HepG2 (cell line): ENCODE measurements around the gene UBE2D4. TPM values are rescaled to one million over a fixed set of nuclear protein-coding genes. Genes with fewer than 3 reads are reported as not detected.

Experiments
- ATAC-seq: fragments of 200-7000 bp; cut with Tn5 transposase; 3 replicates; pipeline ENCODE4 v1.9.1; 2020; ENCODE audit warnings: mild to moderate bottlenecking, moderate library complexity
- Bru-seq: library from RNA; stranded (reverse); fragments of 400-500 nt; gene quantifications from one replicate; lab custom pipeline; 2021; lab: Mats Ljungman, UMichigan
- BruChase-seq, 2 experiments: library from RNA; stranded (reverse); fragments of 400-500 nt; gene quantifications; one replicate each; lab custom pipeline; 2021; lab: Mats Ljungman, UMichigan
- BruUV-seq: library from RNA; stranded (reverse); fragments of 400-500 nt; replicated peaks from 2 replicates; lab custom pipeline; 2021; lab: Mats Ljungman, UMichigan
- CTCF ChIA-PET: fragments of 300-600 bp; formaldehyde crosslinking; extraction: SDS; loops from one replicate; lab custom pipeline; 2021; ENCODE audit warnings: low total read pairs, inconsistent platforms, low intra/inter-chr PET ratio; lab: Yijun Ruan, JAX
- POLR2A ChIA-PET: fragments of 350-600 bp; sonication (Branson Sonifier 250); formaldehyde crosslinking; loops from one replicate; lab custom pipeline; 2020; ENCODE audit warnings: antibody characterized with exemption, inconsistent platforms; lab: Yijun Ruan, JAX
- DNase-seq: peaks from one replicate; pipeline ENCODE4 v3.0.0-alpha.2; 2015; ENCODE audit warnings: low spot score
- FAIRE-seq: peaks from 3 replicates; lab custom pipeline; 2011; peaks lifted over from hg19 to GRCh38; lab: Jason Lieb, UNC
- H2AFZ ChIP-seq: one replicate; pipeline ENCODE4 v1.6.1; 2011; ENCODE audit warnings: low read length, inconsistent platforms
- H3K27ac ChIP-seq: fragments of 300-600 bp; 3 replicates; pipeline ENCODE4 v1.8.0; 2011; ENCODE audit warnings: mixed run types, mild to moderate bottlenecking, mixed read lengths, low read length, inconsistent platforms; ENCODE audit not compliant: insufficient read depth; ENCODE audit errors: extremely low read length
- H3K27me3 ChIP-seq, 2 experiments: fragments of 200-600 bp in 1 of 2; 2 replicates in 1 of 2; 3 replicates in 1 of 2; pipeline versions ENCODE4 v1.6.0 to v1.8.0; 2011; ENCODE audit warnings: low read length in 2 of 2, mild to moderate bottlenecking in 2 of 2, moderate library complexity in 2 of 2, inconsistent platforms in 1 of 2; ENCODE audit not compliant: insufficient read depth in 2 of 2, control insufficient read depth in 1 of 2
- H3K36me3 ChIP-seq, 2 experiments: fragments of 200-600 bp in 1 of 2; replicated peaks in 1 of 2; 2 replicates in 1 of 2; 3 replicates in 1 of 2; pipeline versions ENCODE4 v1.5.1 to v1.8.0; 2011; ENCODE audit warnings: low read length in 2 of 2, inconsistent platforms in 1 of 2; ENCODE audit not compliant: insufficient read depth in 2 of 2, control insufficient read depth in 1 of 2
- H3K4me1 ChIP-seq: 2 replicates; pipeline ENCODE4 v1.5.1; 2012; ENCODE audit warnings: low read length, inconsistent platforms; ENCODE audit not compliant: insufficient read depth
- H3K4me2 ChIP-seq: 2 replicates; pipeline ENCODE4 v1.6.0; 2011; ENCODE audit warnings: low read depth, low read length, inconsistent platforms
- H3K4me3 ChIP-seq, 3 experiments: fragments of 200-600 bp in 1 of 3; sonication (generic), shearing (Covaris generic) in 1 of 3; replicated peaks in 1 of 3; 2 replicates each; pipeline ENCODE4 v1.5.1; 2011 to 2016; ENCODE audit warnings: low read length in 3 of 3, inconsistent platforms in 2 of 3, low read depth in 2 of 3, mild to moderate bottlenecking in 2 of 3, control low read depth in 1 of 3, mixed read lengths in 1 of 3; ENCODE audit not compliant: insufficient read depth in 1 of 3
- H3K79me2 ChIP-seq: one replicate; pipeline ENCODE4 v1.6.1; 2011; ENCODE audit warnings: low read length, inconsistent platforms; ENCODE audit not compliant: insufficient read depth
- H3K9ac ChIP-seq: 2 replicates; pipeline ENCODE4 v1.6.0; 2011; ENCODE audit warnings: mild to moderate bottlenecking, low read depth, low read length, inconsistent platforms; ENCODE audit not compliant: insufficient read depth
- H3K9me3 ChIP-seq: 2 replicates; pipeline ENCODE4 v1.5.1; 2012; ENCODE audit warnings: mild to moderate bottlenecking, low read length
- H4K20me1 ChIP-seq: 2 replicates; pipeline ENCODE4 v1.6.0; 2011; ENCODE audit warnings: inconsistent platforms, mild to moderate bottlenecking, low read length, moderate library complexity; ENCODE audit not compliant: insufficient read depth
- ATF7 ChIP-seq, 2 experiments: fragments of 450-650 bp in 1 of 2; sonication (generic) in 1 of 2; formaldehyde crosslinking in 1 of 2; IDR thresholded peaks; 2 replicates each; pipeline versions ENCODE4 v1.4.0 to v1.6.1; 2016 to 2020; ENCODE audit warnings: antibody characterized with exemption in 1 of 2, mild to moderate bottlenecking in 1 of 2, missing genetic modification reagents in 1 of 2
- HMG20B ChIP-seq: conservative IDR thresholded peaks from 2 replicates; pipeline ENCODE4 v1.6.1; 2016; ENCODE audit warnings: missing genetic modification reagents, missing compliant biosample characterization
- MED1 ChIP-seq: sonication (generic); formaldehyde crosslinking; IDR thresholded peaks from 2 replicates; pipeline ENCODE4 v1.4.0; 2020; ENCODE audit warnings: missing genetic modification reagents
- NBN ChIP-seq: fragments of 450-650 bp; conservative IDR thresholded peaks from 2 replicates; pipeline ENCODE4 v1.6.1; 2017
- RARG ChIP-seq: sonication (generic); formaldehyde crosslinking; IDR thresholded peaks from 2 replicates; pipeline ENCODE4 v1.4.0; 2020; ENCODE audit warnings: low read depth, mild to moderate bottlenecking, missing genetic modification reagents
- SP5 ChIP-seq: IDR thresholded peaks from 2 replicates; pipeline ENCODE4 v1.6.1; 2016; ENCODE audit warnings: low read depth, borderline replicate concordance
- XBP1 ChIP-seq: sonication (generic); formaldehyde crosslinking; IDR thresholded peaks from 2 replicates; pipeline ENCODE4 v1.5.0; 2020; ENCODE audit warnings: missing genetic modification reagents
- ZFP37 ChIP-seq: sonication (generic); formaldehyde crosslinking; IDR thresholded peaks from 2 replicates; pipeline ENCODE4 v1.4.0; 2020; ENCODE audit warnings: missing genetic modification reagents, borderline replicate concordance
- ZNF205 ChIP-seq: IDR thresholded peaks from 2 replicates; pipeline ENCODE4 v1.6.1; 2018; ENCODE audit warnings: missing biosample characterization, missing genetic modification reagents
- ZNF256 ChIP-seq: sonication (generic); formaldehyde crosslinking; conservative IDR thresholded peaks from 2 replicates; pipeline ENCODE4 v1.4.0; 2020; ENCODE audit warnings: missing genetic modification reagents
- ZNF576 ChIP-seq: sonication (generic); formaldehyde crosslinking; IDR thresholded peaks from 2 replicates; pipeline ENCODE4 v1.4.0; 2020; ENCODE audit warnings: mild to moderate bottlenecking, missing genetic modification reagents
- ZNF577 ChIP-seq: sonication (generic); formaldehyde crosslinking; IDR thresholded peaks from 2 replicates; pipeline ENCODE4 v1.4.0; 2020; ENCODE audit warnings: mild to moderate bottlenecking, low read depth, missing genetic modification reagents, borderline replicate concordance
- ZNF839 ChIP-seq: sonication (generic); formaldehyde crosslinking; IDR thresholded peaks from 2 replicates; pipeline ENCODE4 v1.4.0; 2020; ENCODE audit warnings: missing genetic modification reagents, mild to moderate bottlenecking, borderline replicate concordance
- ZSCAN31 ChIP-seq: sonication (generic); formaldehyde crosslinking; IDR thresholded peaks from 2 replicates; pipeline ENCODE4 v1.5.0; 2020; ENCODE audit warnings: low read depth, mild to moderate bottlenecking, missing genetic modification reagents
- WGBS: methylation state at CpG from one replicate; pipeline ENCODE4 v1.1.6; 2017; ENCODE audit warnings: low lambda C conversion rate; 5-methylcytosine and 5-hydroxymethylcytosine counted together
- in situ Hi-C: cut with HindIII; loops from 2 replicates; pipeline ENCODE4 v1.10.0; 2017; ENCODE audit warnings: low pct_unique_long_range_greater_than_20kb; ENCODE audit not compliant: extremely low pct_ligation_motif_present
- intact Hi-C: fragments of 100-400 bp; cut with micrococcal nuclease; formaldehyde crosslinking; loops from one replicate; pipeline ENCODE4 v1.10.0; 2022; ENCODE audit not compliant: unreplicated experiment
- long read RNA-seq, 2 experiments: library from RNA in 1 of 2; library from polyadenylated mRNA in 1 of 2; stranded (forward) in 1 of 2; unstranded in 1 of 2; transcript quantifications; one replicate each; pipeline ENCODE4 v2.0.0, GENCODE V29; 2019 to 2022
- polyA minus RNA-seq, 3 experiments: library from RNA; depleted of rRNA, polyadenylated mRNA; stranded (reverse); fragments of >200 nt; gene quantifications; 2 replicates each; pipeline ENCODE4 v1.2.3, GENCODE V29; 2011; ENCODE audit warnings: low replicate concordance in 1 of 3
- polyA plus RNA-seq, 8 experiments: library from polyadenylated mRNA; depleted of rRNA in 3 of 8; stranded (reverse) in 7 of 8; unstranded in 1 of 8; fragments of >200 nt; fragmentation: Illumina TruSeq in 4 of 8; extraction: Trizol in 4 of 8; gene quantifications; 2 replicates each; pipeline versions ENCODE4 v1.2.1 to v1.2.3, GENCODE V29; 2011 to 2016; ENCODE audit warnings: low read depth in 4 of 8, missing spikeins in 1 of 8, mixed read lengths in 1 of 8; ENCODE audit not compliant: insufficient read depth in 1 of 8
- total RNA-seq, 5 experiments: library from RNA; depleted of rRNA; stranded (reverse); fragments of >200 nt; fragmentation: Illumina TruSeq; extraction: Trizol; gene quantifications; 2 replicates each; pipeline ENCODE4 v1.2.3, GENCODE V29; 2016; ENCODE audit warnings: low read depth in 1 of 5
- TF ChIP-seq, protein P1 (sequence below): sonication (generic); formaldehyde crosslinking; IDR thresholded peaks from 2 replicates; pipeline ENCODE4 v1.4.0; 2020; ENCODE audit warnings: missing genetic modification reagents

Gene UBE2D4
- total RNA-seq (2016; rRNA removed; fragmentation: Illumina TruSeq; extraction: Trizol): 9.9 and 11.2 TPM in 2 replicates
- total RNA-seq (2016; cell fraction: cytosol; rRNA removed; fragmentation: Illumina TruSeq; extraction: Trizol; ENCODE audit: low read depth): 27.1 and 31.4 TPM in 2 replicates
- 7.7 and 8.5 TPM in 2 replicates for total RNA-seq (2016; cell fraction: insoluble cytoplasmic fraction; rRNA removed; fragmentation: Illumina TruSeq; extraction: Trizol)
- total RNA-seq (2016; cell fraction: membrane; rRNA removed; fragmentation: Illumina TruSeq; extraction: Trizol): 39.7 and 40.1 TPM in 2 replicates
- 4.1 and 4.4 TPM in 2 replicates for total RNA-seq (2016; cell fraction: nucleus; rRNA removed; fragmentation: Illumina TruSeq; extraction: Trizol)
- polyA plus RNA-seq (2011; rRNA removed): 14.2 and 16.0 TPM in 2 replicates
- polyA plus RNA-seq (2011; cell fraction: cytosol; rRNA removed): 13.8 and 14.2 TPM in 2 replicates
- 3.6 and 5.4 TPM in 2 replicates for polyA plus RNA-seq (2011; cell fraction: nucleus; rRNA removed)
- 6.9 and 8.8 TPM in 2 replicates for polyA plus RNA-seq (2012)
- 91.7 and 93.4 TPM in 2 replicates for polyA plus RNA-seq (2016; cell fraction: cytosol; fragmentation: Illumina TruSeq; extraction: Trizol; ENCODE audit: low read depth)
- polyA plus RNA-seq (2016; cell fraction: insoluble cytoplasmic fraction; fragmentation: Illumina TruSeq; extraction: Trizol; ENCODE audit: low read depth): 15.2 and 16.0 TPM in 2 replicates
- 66.7 and 74.8 TPM in 2 replicates for polyA plus RNA-seq (2016; cell fraction: membrane; fragmentation: Illumina TruSeq; extraction: Trizol; ENCODE audit: low read depth)
- 10.1 and 10.4 TPM in 2 replicates for polyA plus RNA-seq (2016; cell fraction: nucleus; fragmentation: Illumina TruSeq; extraction: Trizol; ENCODE audit: insufficient read depth, low read depth)
- polyA minus RNA-seq (2011; rRNA and poly(A)+ RNA removed; ENCODE audit: low replicate concordance): 31.2 and 45.4 TPM in 2 replicates
- 5.8 and 6.0 TPM in 2 replicates for polyA minus RNA-seq (2011; cell fraction: cytosol; rRNA and poly(A)+ RNA removed)
- 4.4 and 5.1 TPM in 2 replicates for polyA minus RNA-seq (2011; cell fraction: nucleus; rRNA and poly(A)+ RNA removed)
- Bru-seq, nascent RNA: percentile 45 among the genes with signal in this experiment
- BruChase-seq, experiment 1, labeled RNA remaining after a 6-hour chase: percentile 49 among the genes with signal in this experiment
- percentile 44 among the genes with signal in this experiment for BruChase-seq, experiment 2, labeled RNA remaining after a 2-hour chase
- long read RNA-seq, experiment 1, transcript UBE2D4-201 (7 exons, 3,974 nt): major isoform, 17 of 31 reads
- long read RNA-seq, experiment 1, partial matches to known transcripts: 0 of 31 reads
- long read RNA-seq, experiment 1, other reads (novel, unspliced or antisense): 10 of 31 reads
- long read RNA-seq, experiment 2, transcript UBE2D4-201 (7 exons, 3,974 nt): major isoform, 7 of 21 reads
- long read RNA-seq, experiment 2, partial matches to known transcripts: 2 of 21 reads
- long read RNA-seq, experiment 2, other reads (novel, unspliced or antisense): 9 of 21 reads

- H2AFZ ChIP-seq: peak within 1 kb of the TSS; percentile 88
- intact Hi-C loops (loop anchor here (1.0 kb wide), 2 partner anchors 21 to 57 kb away; partner anchors contain the start of gene MRPS24), in situ Hi-C loops (no loop called here)
- WGBS: 5% methylated on average over 11 of the region's 82 CpGs
- no peak for FAIRE-seq
- H3K79me2 ChIP-seq: peaks cover 2% of the 10 kb centered on the region
- CTCF ChIA-PET: no interaction called here
- TSS peak; percentile 76 for BruUV-seq
- H3K4me1 ChIP-seq: peaks cover 26% of the 10 kb centered on the region
- no peaks in the 10 kb centered on the region for H3K27me3 ChIP-seq
- H3K27ac ChIP-seq: peak within 1 kb of the TSS; percentile 84
- H3K9ac ChIP-seq: peak within 1 kb of the TSS; percentile 76
- H3K4me2 ChIP-seq: peak within 1 kb of the TSS; percentile 83
- peak within 1 kb of the TSS; percentile 44 to 64 (median 64) for H3K4me3 ChIP-seq
- H3K36me3 ChIP-seq: no peaks in the 10 kb centered on the region
- peak; percentile 67 for DNase-seq
- no peaks in the 10 kb centered on the region for H4K20me1 ChIP-seq
- peak; percentile 97 for ATAC-seq
- no peaks in the 10 kb centered on the region for H3K9me3 ChIP-seq
- POLR2A ChIA-PET: interaction anchor here (1.2 to 1.6 kb wide), 5 partner anchors 9 to 57 kb away, joined by 4 to 21 read pairs (median 5); partner anchors contain the start of gene MRPS24
- TF ChIP-seq ZNF577 (0 out of 2 replicates have a peak, but pooled peaks have one; percentile 81), NBN (no peak), ZNF205 (CRISPR knock-in tag) (no peak), SP5 (CRISPR knock-in tag) (peak; percentile 82; the same call in 1 of the 2 replicates), ZNF256 (CRISPR knock-in tag) (peak; percentile 59; the same call in 1 of the 2 replicates), ATF7 (IDR thresholded peaks at IDR 0.05) (no peak), ATF7 (CRISPR knock-in tag; IDR thresholded peaks at IDR 0.05) (0 out of 2 replicates have a peak, but pooled peaks have one; percentile 60), ZSCAN31 (CRISPR knock-in tag) (peak; percentile 87), ZFP37 (no peak), HMG20B (CRISPR knock-in tag) (0 out of 2 replicates have a peak, but pooled peaks have one; percentile 54), ZNF576 (no peak), XBP1 (CRISPR knock-in tag) (peak; percentile 53; the same call in 1 of the 2 replicates), ZNF839 (CRISPR knock-in tag) (no peak; the same call in 1 of the 2 replicates), RARG (CRISPR knock-in tag) (no peak), MED1 (peak; percentile 80)
- TF ChIP-seq, protein P1, sequence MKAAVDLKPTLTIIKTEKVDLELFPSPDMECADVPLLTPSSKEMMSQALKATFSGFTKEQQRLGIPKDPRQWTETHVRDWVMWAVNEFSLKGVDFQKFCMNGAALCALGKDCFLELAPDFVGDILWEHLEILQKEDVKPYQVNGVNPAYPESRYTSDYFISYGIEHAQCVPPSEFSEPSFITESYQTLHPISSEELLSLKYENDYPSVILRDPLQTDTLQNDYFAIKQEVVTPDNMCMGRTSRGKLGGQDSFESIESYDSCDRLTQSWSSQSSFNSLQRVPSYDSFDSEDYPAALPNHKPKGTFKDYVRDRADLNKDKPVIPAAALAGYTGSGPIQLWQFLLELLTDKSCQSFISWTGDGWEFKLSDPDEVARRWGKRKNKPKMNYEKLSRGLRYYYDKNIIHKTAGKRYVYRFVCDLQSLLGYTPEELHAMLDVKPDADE (CRISPR knock-in tag): peak; percentile 87; the same call in 1 of the 2 replicates
These were observed at the start of gene UBE2D4 for GRCh38 chr7:43925984-43926797. TSS of gene UBE2D4 (plus strand) at chr7:43926436. CDS start at chr7:43926533, 97 bp downstream.
